RCC 7860 (cell line): ENCODE measurements around the gene PRPF8.
A peak's percentile ranks its signal among the peaks of the same experiment; 100 is the strongest.
"Not testable (repeated sequence)": the region's sequence is repeated elsewhere in the genome, so short reads cannot be mapped to it uniquely, and the experiment has no call there.

Experiments used
- DNase-seq: peaks from one replicate; pipeline ENCODE4 v3.0.0-alpha.2; 2015; ENCODE audit warnings: low spot score
- FAIRE-seq: peaks from 2 replicates; lab custom pipeline; 2012; peaks lifted over from hg19 to GRCh38; lab: Jason Lieb, UNC

Gene PRPF8

GRCh38 chr17:1684378-1685189, at the start of gene PRPF8:
PRPF8 (minus strand) TSS chr17:1684867; CDS start chr17:1684571, 296 bp downstream.
- DNase-seq (peak; percentile 90), FAIRE-seq (peak; percentile 83)

- FAIRE-seq: no peak
Measured at GRCh38 chr17:1733759-1734158, 49.1 kb upstream of the PRPF8 start.

DNA sequence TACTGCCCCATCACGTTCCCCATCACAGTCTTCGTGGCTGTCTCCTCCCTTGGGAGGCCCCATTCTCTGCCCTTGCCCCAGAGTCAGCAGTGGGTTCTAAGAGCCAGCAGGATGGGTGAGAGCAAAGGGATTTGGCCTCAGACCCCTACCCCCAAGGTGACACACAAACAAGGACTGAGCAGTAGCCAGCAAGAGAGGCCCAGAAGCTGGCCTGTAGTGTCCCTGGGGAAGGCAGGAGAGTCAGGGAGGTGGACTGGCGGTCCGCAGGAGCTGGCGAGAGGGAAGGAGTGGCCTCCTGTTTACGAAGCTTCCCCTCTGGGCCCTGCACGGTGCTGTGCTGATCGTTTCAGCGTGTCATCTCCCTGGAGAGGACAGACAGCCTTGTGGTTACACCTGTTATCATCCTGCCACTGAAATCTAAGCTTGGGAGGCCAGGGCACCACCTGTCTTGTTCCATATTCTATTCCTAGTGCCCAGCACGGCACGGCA, 48.2 kb upstream of the PRPF8 start:
- DNase-seq (no peak), FAIRE-seq (no peak)

More at GRCh38 chr17:1733759-1734158, 49.1 kb upstream of the PRPF8 start:
- DNase-seq: no peak

- no peak for DNase-seq
- FAIRE-seq: no peak
Measured at GRCh38 chr17:1732241-1732832, 47.7 kb upstream of the PRPF8 start.

DNA sequence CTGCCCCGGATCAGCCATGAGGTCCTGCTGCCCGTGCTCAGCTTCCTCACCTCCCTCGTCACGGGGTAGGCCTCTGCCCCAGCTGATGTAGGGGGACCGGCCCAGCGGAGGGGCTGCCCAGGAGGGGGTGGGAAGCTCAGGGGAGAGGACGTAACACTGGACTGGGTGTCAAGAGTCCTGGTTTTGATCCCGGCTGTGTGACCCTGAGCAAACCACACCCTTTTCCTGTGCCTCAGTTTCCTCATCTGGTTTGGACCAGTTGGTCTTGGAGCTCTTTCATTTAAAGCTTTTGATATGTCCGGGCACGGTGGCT, 46.5 kb upstream of the PRPF8 start:
- DNase-seq: no peak
- no peak for FAIRE-seq

DNA sequence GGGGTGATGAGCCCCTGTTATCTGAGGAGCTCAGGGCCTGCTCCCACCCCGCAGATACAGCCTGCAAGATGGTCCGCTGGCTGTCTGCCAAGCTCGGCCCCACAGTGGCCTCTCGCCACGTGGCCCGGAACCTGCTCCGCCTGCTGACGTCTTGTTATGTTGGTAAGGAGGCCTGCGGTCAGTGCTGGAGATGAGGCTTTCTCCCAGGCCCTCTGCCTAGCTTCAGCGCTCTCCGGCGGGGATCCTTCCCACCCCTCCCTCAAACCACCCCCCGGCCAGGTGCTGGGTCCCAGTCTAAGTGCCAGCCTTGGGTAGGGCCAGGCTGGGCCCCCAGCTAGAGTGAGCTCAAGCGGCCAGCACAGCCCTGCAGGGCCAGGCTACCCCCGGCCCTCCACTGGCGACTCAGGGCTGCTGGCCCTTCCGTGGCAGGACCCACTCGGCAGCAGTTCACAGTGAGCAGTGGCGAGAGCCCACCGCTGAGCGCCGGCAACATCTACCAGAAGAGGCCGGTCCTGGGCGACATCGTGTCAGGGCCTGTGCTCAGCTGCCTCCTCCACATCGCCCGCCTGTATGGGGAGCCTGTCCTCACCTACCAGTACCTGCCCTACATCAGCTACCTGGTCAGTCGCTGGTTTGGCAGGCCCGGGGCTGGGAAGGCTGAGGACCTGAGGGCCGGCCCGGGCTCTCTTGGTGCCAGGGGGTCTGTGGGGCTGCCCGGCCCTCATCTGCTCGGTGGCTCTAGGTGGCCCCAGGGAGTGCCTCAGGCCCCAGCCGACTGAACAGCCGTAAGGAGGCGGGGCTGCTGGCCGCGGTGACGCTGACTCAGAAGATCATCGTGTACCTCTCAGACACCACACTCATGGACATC, 45.9 kb upstream of the PRPF8 start:
- peak; percentile 70 for DNase-seq
- peak; percentile 15 for FAIRE-seq

GRCh38 chr17:1729966-1730325, 45.3 kb upstream of the PRPF8 start:
- FAIRE-seq: no peak

GRCh38 chr17:1727876-1728630, 43.4 kb upstream of the PRPF8 start:
- FAIRE-seq (no peak), DNase-seq (no peak)

More at GRCh38 chr17:1729966-1730325, 45.3 kb upstream of the PRPF8 start:
- no peak for DNase-seq

DNA sequence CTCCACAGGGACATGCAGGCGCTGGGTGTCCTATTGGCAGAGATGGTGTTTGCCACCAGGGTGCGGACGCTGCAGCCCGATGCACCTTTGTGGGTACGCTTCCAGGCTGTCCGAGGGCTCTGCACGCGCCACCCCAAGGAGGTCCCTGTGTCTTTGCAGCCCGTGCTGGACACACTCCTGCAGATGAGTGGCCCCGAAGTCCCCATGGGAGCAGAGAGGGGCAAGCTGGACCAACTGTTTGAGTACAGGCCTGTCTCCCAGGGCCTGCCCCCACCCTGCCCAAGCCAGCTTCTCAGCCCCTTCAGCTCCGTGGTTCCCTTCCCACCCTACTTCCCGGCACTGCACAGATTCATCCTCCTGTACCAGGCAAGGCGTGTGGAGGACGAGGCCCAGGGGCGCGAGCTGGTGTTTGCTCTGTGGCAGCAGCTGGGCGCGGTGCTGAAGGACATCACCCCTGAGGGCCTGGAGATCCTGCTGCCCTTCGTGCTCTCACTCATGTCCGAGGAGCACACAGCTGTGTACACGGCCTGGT, 42.7 kb upstream of the PRPF8 start:
- no peak for DNase-seq
- no peak for FAIRE-seq

GRCh38 chr17:1726626-1727257, 42.1 kb upstream of the PRPF8 start:
- FAIRE-seq (no peak), DNase-seq (no peak)

GRCh38 chr17:1725642-1726511, 41.2 kb upstream of the PRPF8 start:
- no peak for DNase-seq

DNA sequence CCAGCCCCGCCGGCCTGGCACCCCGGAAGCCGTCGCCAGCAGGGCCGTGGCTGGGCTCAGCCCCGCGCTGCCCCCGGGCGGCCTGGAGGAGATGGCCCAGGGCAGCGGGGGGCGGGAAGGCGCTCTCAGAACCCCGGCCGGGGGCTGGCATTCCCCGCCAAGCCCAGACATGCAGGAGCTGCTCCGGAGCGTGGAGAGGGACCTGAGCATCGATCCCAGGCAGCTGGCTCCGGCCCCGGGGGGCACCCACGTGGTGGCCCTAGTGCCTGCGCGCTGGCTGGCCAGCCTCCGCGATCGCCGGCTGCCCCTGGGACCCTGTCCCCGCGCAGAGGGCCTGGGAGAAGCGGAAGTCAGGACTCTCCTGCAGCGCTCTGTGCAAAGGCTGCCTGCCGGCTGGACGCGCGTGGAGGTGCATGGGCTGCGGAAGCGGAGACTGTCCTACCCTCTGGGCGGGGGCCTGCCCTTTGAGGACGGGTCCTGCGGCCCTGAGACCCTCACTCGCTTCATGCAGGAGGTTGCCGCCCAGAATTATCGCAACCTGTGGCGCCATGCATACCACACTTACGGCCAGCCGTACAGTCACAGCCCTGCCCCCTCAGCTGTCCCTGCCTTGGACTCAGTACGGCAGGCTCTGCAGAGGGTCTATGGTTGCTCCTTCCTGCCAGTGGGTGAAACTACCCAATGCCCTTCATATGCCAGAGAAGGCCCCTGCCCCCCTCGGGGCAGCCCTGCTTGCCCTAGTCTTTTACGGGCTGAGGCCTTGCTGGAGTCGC, 40.4 kb upstream of the PRPF8 start:
- DNase-seq: no peak
- FAIRE-seq: no peak

More at GRCh38 chr17:1725642-1726511, 41.2 kb upstream of the PRPF8 start:
- FAIRE-seq: no peak

DNA sequence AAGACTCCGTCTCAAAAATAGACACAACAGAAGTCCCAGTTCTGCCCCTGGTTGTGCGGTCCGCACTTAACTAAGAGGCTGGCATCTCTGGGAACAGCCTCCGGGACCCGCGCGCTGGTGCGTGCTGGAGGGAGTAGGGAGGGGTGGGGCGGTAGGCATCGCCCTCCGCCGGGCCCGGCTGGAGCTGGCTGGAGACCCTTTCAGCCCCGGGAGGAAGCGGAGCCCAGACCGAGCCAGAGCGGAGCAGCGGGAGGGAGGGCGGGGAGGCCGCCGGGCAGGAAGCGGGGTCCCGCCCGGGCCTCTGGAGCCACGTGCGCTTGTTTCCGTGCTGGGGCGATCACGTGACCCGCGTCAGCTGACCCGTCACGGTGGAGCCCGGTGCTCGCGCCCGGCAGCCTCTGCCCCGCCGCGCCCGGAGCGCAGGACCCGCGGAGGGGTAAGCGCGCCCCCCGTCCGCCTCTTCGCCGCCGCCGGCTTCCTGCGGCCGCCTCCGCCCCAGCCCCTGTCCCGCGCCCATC, 39.7 kb upstream of the PRPF8 start, which contains the start of gene WDR81:
WDR81 (plus strand) TSS at position 354 of the 518 bp plus-strand sequence. CDS start 256 bp downstream, outside the sequence.
- peak; percentile 48 for DNase-seq
- no peak for FAIRE-seq

DNA sequence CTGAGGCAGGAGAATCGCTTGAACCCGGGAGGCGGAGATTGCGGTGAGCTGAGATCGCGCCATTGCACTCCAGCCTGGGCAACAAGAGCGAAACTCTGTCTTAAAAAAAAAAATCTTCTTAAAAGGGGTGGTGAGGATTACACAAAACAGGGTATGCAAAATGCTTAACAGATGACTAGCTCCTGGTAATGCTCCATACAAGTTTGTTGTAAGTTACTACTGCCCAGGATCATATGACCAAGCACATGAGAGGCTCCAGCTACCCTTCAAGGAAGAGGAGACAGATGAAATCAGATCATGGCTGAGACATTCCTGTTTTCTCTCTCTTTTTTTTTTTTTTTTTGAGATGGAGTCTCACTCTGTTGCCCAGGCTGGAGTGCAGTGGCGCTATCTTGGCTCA, 37.4 kb upstream of the PRPF8 start:
- DNase-seq: not testable (repeated sequence)

DNA sequence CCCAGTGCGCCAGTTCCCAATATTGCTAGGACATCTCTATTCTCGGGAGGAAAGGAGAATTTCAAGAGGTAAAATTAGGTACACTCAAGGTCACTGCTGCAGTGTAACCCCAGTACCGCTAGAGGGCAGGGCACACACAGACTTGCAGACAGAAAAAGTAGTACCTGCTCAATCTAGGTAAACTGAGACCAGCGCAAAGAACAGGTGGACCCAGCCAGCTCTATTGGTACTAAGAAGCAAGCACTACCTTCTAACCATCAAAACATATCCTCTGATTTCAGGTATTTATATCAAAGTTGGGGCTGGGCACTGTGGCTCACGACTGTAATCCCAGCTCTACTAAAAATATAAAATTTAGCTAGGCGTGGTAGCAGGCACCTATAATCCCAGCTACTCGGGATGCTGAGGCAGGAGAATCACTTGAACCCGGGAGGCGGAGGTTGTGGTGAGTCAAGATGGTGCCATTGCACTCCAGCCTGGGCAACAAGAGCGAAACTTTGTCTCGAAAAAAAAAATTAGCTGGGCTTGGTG, 36.3 kb upstream of the PRPF8 start:
- FAIRE-seq (no peak), DNase-seq (peak; percentile 19)

More for the DNA sequence above, 37.4 kb upstream of the PRPF8 start:
- FAIRE-seq: not testable (repeated sequence)

GRCh38 chr17:1718362-1719165, 33.9 kb upstream of the PRPF8 start:
- DNase-seq: no peak
- FAIRE-seq: no peak
